ENCODE data around the gene LONP1.

The LONP1 gene

DNA sequence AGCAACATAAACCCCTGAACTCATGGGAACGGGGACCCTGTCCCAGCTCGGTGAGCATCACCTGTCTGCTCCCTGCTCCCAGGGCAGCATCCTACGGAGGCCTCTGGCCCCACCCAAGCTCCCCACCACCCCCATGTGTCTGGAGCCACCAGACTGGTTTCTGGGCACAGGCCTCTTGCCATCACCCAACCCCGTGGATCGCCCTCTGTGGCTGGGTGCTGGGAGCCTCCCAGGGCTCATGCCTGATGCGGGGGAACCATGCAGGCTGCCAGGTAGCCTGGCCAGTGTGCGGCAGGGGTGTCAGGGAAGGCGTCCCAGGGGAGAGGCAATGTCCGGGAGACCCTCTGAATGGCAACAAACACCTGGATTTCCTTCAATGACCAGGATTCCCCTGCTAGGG, 42.4 kb downstream of the LONP1 start:
- DNase-seq: no peak

DNA sequence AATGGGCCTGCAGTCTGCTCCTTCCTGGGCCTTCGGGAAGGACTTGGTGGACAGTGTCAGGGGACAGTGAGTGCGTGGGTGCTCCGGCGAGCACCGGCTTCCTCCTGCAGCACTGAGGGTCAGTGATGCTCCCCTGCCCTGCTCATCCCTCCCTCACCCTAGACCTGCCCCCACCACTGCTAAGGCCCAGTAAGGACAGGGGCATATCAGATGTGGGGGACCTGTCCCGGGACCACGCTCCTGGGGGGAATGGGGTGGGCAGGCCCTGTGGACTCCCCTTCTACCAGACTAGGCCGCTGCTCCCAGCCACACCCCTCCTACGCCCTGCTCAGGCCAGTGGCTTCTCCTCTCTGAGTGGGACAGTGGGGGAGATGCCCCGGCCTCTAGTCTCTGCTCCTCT, 42.8 kb downstream of the LONP1 start:
- no peak for DNase-seq

DNA sequence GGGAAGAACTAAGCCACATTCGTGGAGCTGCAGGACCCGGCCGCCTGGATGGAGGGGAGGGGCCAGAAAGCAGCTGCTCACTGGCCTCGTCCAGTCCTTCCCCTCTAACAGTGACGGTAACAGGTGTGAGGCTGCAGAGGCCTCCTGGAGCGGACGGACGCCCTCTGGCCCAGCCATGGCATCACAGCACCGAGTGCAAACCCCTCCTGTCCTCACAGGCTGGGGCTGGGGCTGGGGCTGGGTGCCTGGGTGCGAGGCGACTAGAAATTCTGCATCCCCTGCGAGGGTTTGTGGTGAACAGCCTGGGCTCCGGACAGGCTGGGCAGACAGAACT, 43.2 kb downstream of the LONP1 start:
- DNase-seq: no peak

DNA sequence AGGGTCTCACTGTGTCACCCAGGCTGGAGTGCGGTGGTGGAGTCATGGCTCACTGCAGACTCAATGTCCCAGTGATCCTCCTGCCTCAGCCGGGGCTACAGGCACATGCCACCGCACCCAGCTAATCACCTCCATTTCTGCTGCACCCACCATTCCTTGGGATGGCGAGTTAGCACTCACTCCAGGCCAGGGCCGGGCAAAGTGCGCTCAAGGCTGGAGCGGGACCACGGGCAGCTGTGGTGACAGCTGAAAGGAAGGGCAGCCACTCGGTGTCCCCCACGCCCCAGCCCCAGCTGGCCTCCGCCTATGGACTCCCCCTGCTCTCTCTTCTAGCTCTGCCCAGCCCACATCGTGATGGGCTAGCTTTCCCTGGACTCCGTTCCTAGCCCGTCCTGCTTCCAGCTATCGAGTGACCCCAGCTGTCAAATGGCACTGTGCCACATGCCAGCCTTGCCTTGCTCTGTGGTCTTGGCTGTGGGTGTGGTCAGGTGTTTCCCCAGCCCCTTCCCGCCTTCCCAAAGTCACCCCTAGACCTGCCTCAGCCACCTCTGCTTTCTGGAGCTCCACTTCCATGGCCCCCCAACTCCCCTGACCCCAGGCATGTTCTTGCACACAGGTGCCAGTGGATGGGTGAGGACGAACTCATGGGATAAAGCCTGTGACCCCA, 43.7 kb downstream of the LONP1 start:
- DNase-seq: no peak

DNA sequence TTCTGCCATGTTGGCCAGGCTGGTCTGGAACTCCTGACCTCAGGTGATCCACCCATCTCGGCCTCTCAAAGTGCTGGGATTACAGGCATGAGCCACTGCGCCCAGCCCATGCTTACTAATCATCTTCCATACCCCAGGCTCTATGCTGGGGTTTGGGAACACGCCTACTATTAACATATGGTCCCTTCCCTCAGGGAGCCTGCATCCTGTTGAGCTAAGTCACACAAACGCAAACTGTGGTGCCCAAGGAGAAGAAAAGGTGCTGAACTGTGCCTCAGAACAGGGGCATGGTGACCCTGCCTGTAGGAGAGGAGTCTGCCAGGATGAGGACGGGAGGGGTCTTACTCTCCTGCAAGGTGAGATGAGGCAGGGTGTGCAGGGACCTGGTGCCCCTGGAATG, 45.2 kb downstream of the LONP1 start:
- no peak for DNase-seq

DNA sequence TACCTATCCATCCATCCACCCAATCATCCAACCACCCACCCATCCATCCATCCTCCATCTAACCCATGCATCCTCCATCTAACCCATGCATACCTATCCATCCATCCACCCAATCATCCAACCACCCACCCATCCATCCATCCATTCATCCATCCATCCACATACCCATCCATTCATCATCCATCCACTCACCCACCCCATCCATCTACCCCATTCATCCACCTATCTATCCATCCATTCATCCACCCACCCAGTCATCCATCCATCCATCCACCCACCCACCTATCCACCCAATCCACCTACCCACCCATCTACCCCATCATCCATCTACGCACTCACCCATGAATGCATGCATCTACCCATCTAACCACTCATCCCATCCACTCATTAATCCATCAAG, 46.2 kb downstream of the LONP1 start:
- DNase-seq: no peak

DNA sequence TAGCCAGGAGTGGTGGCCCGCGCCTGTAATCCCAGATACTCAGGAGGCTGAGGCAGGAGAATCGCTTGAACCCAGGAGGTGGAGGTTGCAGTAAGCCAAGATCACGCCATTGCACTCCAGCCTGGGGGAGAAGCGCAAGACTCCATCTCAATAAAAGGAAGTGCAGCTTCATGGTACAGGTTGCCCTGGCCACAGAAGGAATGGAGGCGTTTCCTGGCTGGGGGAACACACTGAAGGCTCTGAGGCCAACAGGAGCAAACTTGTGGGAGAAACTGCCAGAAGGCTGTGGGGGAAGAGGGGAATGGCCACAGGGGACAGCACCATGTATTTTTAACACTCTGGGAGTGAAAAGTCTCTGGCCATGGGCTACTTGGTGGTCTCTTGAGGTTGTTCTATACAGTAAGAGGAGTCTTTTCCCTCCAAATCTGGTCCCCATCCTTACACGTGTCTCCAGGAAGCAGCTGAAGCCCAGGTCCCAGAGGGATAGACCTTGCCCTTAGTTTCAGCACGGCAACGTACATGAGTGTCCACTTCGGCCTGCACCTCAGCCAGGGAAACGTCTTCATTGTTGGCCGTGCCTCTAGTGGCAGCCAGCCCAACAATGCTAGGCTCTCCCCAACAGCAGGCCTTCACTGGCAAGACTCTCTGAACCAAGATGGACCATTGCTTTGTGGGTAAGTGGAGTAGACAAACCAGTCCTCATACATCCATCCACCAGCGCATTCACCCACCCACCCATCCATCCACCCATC, 47.1 kb downstream of the LONP1 start:
- no peak for DNase-seq

DNA sequence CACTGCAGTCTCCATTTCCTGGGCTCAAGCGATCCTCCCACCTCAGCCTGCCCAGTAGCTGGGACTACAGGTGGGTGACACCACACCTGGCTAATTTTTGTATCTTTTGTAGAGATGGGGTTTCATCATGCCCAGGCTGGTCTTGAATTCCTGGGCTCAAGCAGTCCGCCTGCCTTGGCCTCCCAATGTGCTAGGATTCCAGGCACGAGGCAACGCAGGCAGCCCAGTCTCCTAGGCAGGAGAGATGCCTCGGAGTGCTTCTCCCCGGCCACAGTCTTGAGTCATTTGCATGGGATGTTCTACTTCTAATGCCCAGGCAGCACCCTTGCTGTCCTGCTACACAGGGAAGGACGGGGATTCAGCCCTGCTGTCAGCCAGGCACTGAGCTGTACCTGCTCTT, 48.3 kb downstream of the LONP1 start:
- no peak for DNase-seq

DNA sequence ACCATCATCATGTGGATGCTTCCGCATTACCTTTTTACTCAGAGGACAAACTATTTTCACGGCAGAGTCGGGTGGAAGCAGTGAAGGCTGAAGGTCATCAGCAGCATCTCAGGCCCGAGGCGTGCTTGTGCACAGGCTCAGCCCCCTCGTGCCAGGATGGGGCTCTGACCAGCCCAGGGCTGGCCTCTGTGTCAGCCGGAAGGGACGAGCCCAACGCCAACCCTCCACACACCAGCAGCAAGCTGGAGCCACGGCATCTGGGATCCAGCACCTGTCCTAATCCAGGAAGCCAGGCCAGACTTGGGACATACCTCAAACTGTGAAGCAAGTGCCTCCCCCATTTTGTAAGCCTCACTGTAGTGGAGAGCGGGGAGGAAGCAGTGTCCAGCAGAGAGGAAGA, 50.7 kb downstream of the LONP1 start:
- DNase-seq: no peak

DNA sequence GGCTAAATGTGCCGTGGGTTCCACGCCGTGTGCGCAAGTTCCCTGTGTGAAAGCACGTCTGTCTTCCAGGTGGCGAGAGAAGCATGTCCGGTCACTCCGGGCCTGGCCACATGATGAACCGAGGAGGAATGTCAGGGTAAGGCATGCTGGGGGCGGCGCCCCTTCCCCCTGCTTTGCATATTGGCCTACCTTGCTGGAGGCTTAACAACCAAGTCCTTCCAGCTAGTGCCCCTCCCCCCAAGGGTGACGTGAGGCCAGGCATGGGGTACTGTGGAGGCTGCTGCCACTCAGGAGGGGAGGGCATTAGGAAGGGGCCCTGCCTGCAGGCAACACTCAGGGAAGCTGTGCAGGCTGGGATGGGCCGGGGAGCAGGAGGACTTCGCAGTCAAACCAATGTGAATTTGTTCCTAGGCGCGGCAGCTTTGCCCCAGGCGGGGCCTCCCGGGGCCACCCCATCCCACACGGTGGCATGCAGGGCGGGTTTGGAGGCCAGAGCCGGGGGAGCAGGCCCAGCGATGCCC, 52.1 kb downstream of the LONP1 start:
- DNase-seq: no peak

DNA sequence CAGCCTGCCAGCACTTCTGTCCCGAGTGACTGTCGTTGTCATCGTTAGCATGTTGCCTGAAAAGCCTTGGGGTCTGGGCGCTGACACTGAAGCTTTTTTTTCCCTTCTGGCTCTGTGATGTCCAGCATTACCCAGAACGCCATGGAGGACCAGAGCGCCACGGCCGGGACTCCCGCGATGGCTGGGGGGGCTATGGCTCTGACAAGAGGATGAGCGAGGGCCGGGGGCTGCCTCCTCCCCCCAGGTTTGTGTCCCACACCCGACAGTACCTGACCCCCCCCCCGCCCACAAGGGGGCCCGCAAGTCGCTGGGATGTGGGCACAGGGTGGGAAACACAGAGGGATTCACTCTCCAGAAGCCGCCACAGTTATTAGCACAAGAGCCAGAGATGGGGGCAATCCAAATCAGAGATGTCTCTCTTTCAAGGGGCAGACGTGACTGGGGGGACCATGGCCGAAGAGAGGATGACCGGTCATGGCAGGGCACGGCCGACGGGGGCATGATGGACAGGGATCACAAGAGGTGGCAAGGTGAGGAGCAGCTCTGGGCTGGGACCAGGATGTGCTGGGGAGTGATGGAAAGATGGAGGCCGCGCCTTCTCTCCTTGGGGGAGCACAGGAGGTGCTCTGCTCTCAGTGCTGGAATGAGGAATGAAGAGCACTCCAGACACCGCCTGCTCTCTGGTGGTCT, 52.9 kb downstream of the LONP1 start:
- no peak for DNase-seq

DNA sequence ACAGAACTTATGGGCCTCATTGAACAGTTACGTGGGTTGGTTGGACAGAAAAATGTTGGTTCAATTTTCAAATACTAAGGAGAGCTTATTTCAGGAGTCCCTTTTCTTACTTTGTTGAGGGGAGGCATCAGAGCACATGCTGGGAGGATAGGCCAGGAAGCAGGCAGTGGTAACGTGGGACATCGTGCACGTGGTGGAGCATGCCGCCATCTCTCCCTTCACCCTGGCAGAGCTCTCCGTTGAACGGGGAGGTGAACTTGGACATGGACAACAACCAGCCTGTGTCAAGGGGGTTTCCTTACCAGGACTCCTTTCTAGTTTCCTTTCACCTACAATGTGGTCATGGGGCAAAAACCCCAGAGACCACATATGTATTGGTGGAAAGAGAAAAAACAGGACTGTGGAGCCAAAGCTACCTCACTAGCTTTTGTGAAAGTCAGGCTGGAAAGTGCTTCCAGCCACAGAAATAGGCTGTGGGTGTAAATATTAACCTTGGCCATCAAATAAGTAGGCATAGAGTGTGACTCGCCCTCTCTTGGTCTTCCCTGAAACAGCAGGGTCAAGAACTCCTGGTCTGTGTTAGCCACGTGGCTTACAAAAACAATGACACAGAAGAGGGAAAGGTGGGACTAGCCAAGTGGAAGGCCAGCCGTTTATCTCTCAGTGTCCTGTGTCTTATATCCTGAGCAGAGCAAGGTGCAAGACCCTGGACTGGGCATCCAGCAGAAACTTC, 54.0 kb downstream of the LONP1 start:
- no peak for DNase-seq

DNA sequence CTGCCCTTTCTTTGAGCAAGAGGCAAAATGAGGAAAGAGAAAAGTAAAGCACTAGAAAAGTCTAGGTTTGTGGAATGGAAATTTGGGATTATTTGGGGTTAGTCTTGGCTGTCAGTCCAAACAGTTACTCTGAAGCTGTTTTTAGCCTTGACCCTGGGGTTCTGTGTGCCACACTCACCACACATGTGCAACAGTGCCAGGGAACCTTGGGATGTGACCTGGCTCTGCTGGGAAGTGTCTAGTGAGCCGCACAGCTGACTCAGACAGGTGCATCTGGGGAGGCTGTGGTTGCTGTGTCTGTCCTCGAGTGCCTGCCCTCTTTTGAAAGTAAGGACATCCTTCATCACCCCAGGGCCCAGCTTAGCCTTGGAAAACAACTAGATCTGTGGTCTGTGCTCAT, 55.4 kb downstream of the LONP1 start:
- DNase-seq: no peak

DNA sequence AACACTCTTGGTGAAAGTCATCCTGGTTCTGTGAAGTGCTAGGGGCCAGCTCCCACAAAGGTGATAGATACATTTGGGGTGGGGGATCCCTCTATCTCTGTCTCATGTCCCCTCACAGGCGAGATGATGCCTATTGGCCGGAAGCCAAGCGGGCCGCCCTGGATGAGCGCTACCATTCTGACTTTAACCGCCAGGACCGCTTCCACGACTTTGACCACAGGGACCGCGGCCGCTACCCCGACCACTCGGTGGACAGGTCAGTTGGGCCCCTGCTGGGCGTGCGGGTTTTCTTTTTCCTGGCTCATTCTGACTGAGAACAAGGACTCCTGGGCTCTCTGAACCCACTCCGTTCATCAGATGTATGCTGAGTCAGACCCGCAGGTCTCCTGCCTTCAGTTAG, 56.0 kb downstream of the LONP1 start:
- DNase-seq: no peak

DNA sequence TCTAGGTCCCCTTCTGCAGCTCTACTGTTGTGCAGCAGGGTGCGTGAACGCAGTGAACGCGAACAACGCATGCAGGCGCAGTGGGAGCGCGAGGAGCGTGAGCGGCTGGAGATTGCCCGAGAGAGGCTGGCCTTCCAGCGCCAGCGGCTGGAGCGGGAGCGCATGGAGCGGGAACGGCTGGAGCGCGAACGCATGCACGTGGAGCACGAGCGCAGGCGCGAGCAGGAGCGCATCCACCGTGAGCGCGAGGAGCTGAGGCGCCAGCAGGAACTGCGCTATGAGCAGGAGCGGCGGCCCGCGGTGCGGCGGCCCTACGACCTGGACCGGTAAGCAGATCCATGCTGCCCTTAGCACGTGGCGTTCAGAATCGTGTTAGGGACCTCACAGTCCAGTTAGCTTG, 58.5 kb downstream of the LONP1 start:
- no peak for DNase-seq

DNA sequence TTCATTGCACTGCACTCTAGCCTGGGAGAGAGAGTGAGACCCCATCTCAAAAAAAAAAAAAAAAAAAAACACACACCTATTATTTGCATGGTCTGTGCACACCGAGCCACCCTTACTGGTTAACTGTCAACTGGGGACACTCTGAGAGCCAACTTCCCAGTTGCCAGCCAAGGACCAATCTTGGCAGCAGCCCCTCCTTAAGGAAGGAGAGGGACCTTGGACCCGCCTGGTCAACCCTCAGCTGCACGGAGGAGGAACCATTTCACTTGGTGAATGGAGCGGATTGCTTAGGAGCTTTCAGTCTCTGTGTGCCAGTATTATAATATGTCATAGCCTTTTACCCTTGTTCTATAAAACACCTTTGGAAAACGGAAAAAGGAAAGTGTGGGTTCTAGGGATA, 64.5 kb downstream of the LONP1 start:
- DNase-seq: no peak

DNA sequence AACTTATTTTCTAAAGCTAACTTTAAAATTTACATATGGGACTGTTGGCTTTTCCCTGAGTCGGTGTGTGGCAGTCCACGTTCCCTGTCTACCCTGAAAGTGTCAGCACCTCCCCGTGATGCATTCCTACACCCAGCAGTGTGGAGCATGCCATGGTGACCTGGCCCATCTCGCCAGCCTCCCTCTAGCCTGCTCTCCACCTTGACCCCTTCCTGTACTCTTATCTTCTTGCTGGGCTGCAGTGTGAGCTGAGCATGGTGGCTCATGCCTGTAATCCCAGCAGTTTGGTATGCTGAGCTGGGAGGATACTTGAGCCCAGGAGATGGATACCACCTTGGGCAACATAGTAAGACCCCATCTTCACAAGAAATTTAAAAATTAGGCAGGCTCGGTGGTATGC, 65.0 kb downstream of the LONP1 start:
- no peak for DNase-seq

DNA sequence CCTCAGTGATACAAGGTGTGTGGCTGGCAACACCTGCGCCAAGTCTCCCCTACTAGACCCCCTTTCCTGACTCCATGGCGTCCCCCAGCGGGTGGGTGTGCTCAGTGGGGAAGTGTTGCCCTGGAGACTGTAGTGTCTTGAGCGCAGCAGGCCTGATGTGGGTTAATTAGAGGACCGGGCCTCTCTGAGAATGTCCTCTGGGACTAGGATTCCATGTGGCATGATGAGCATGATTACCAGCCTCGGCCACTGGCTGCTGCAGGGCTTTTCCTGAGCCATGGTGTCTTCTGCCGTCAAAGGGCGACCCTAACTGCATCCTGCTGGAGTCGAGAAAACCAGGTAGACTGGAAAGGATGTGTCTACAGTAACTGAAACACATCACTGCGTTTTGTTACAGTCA, 67.7 kb downstream of the LONP1 start:
- DNase-seq: no peak

DNA sequence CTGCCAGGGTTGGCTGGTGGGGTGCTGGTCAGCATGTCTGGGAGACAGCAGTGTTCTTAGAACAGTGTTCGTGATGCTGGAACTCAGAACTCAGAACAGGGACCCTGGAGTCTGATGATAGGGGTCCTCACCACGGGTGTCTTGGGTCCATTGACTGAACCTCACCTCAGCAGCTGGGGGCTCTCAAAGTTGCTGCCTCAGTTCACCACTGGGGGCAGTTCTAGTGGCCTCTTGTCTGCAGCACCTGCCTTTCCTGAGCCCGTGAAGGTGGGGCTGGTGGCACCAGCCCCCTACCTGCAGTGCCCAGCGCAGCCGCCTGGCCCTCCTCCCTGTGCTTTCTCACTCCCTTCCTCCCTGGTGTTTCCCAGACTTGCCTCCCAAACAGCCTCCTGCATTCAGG, 68.6 kb downstream of the LONP1 start:
- no peak for DNase-seq

DNA sequence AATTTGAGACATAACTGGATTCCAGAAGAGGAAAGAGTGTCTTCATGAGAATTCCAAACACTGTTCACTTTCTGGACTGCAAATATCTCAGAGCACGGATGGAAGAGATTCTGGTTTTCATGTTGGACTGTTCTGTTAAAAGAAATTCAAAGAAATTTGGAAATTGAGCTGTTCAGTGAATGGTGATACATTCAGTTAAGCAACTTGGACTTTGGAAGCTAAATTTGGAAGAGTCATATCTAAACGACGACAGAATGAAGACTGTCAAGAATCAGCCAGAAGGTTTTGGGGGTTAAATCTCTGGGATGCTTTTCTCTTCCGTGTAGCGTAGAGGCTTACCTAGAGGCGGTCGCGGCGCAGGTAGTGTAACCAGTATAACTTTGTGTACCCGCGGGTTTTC, 71.5 kb downstream of the LONP1 start:
- no peak for DNase-seq

DNA sequence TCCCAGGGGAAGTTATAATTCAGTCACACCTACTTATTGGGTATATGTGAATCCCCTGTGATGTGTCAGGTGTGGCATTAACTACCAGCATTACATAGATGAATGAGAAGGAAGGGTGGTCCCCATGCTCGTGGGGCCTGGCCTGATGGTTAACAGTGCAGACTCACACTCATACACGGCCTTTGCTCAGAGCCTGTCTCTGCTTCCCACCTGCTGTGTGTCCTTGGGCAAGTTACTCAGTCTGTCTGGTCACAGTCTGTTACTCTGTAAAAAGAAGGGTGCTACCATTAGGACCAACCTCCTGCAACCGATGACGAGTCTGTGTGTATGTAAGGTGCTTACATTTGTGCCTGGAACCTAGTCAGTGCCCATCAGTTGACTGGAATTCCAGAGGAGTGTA, 73.2 kb downstream of the LONP1 start:
- DNase-seq: no peak

DNA sequence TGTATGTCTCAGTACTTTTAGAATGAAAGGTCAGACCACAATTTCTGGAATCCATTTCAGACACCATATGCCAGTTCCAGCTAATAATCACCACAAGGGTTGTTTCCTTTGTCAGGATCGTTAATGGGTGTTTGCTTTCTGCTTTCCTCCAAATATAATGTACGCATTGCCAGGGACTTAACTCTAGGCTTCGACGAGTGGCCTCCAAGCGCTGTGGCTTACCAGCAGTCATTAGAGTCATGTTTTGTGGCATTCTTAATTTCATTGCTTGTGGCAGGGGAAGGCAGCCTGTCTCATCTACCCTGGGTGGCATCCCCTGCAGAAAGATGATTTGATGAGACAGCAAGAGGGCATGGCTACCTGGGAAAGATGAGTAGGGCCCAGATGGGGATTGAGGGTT, 74.5 kb downstream of the LONP1 start:
- DNase-seq: no peak

DNA sequence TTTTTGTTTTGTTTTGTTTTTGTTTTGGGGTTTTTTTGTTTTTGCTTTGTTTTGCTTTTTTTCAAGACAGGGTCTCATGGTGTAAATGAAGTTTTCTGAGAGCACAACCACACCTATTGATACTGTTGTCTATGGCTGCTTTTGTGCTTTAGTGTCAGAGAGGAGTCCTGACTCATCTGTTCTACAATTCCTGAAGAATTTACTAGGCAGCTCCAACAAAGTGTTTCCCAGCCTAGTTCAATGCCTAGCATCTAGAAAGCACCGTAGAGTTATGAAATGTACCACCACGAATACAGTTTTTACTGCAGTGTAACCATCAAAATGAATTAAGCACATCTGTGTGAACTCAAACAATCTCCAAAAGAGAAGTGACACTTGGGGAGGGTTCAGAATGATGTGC, 75.9 kb downstream of the LONP1 start:
- DNase-seq: no peak

DNA sequence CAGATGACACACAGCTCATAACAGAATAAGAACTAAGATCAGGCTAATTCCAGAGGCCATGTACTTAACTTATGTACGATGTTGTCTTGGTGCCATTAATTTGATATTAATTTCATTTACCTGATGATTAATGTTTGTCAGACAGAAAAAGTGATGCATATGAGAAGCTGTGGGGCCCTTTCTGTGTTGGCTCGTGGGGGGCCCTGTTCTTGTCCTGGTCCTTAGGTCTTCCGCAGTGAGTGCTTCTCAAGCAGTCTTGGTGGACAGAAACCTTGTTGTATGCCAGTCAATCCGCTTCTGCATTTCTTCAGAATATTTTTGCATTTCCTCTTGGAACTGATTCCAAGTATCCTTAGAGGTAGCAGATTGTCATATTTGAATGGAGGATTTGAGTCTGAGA, 76.9 kb downstream of the LONP1 start:
- DNase-seq: no peak
